ENCODE results near the gene CNOT11. TPM values are rescaled to one million over a fixed set of nuclear protein-coding genes. Genes with fewer than 3 reads are reported as not detected.
"Not testable (repeated sequence)": the region's sequence is repeated elsewhere in the genome, so short reads cannot be mapped to it uniquely, and the experiment has no call there.

CNOT11 gene
- 10 to 100 TPM; 13.9 to 17.2 (median 16.6) TPM for polyA plus RNA-seq

- H3K27ac ChIP-seq (ENCODE audit: low read depth, low read length) = peak within 1 kb of the TSS; percentile 81
- 0 to 1% (median 0%) methylated on average over 62 to 63 of the region's 63 CpGs for WGBS, 3 donors
Observed at GRCh38 chr2:101252408-101253012, at the start of gene CNOT11. Gene CNOT11, plus strand, starts transcription at chr2:101252886. Its CDS starts 79 bp downstream, at chr2:101252965.

GRCh38 chr2:101204400-101205115 is 48.1 kb upstream of the CNOT11 start:
- WGBS, 3 donors = 89 to 97% (median 91%) methylated on average over 4 of the region's 4 CpGs
- H3K27ac ChIP-seq (ENCODE audit: low read depth, low read length) = no peak overlapping the region

GRCh38 chr2:101205521-101206479 is 46.9 kb upstream of the CNOT11 start:
- 41 to 47% (median 46%) methylated on average over 15 of the region's 15 CpGs for WGBS, 3 donors

GRCh38 chr2:101208830-101209229 is 43.9 kb upstream of the CNOT11 start:
- WGBS, 3 donors = 69 to 70% (median 69%) methylated on average over 4 of the region's 4 CpGs
- no peak overlapping the region for H3K27ac ChIP-seq (ENCODE audit: low read depth, low read length)

More at GRCh38 chr2:101205521-101206479, 46.9 kb upstream of the CNOT11 start:
- no peak overlapping the region for H3K27ac ChIP-seq (ENCODE audit: low read depth, low read length)

DNA sequence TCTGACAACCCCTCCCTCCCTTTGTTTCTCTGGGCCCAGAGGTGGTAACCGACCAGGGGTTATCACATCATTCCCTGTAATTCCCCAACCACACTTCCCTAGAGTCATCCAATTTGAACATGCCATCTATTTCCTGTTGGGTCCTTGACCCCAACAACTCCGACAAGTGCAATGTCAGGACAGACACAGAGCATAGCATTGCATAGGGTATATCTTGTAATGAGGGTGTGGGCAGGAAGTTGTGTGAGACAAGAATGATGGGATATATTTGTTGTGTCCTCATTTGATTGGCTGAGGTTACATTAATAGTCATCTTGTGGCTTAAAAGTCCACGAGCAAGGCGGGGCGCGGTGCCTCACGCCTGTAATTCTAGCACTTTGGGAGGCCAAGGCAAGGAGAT is 33.4 kb upstream of the CNOT11 start:
- H3K27ac ChIP-seq (ENCODE audit: low read depth, low read length) = no peak overlapping the region
- 79 to 89% (median 84%) methylated on average over 7 of the region's 7 CpGs for WGBS, 3 donors

DNA sequence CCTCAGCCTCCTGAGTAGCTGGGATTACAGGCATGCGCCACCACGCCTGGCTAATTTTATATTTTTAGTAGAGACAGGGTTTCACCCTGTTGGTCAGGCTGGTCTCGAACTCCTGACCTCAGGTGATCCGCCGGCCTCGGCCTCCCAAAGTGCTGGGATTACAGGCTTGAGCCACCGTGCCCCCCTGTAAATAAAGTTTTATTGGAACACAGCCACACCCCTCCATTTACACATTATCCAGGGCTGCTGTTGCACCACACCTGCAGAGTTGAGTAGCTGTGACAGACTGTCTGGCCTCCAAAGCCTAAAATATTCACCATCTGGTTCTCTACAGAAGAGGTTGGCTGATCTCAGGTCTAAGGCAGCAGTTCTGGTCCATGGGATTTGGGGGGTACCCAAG is 32.6 kb upstream of the CNOT11 start:
- H3K27ac ChIP-seq (ENCODE audit: low read depth, low read length) = not testable (repeated sequence)
- 93 to 98% (median 96%) methylated on average over 7 of the region's 7 CpGs for WGBS, 3 donors

DNA sequence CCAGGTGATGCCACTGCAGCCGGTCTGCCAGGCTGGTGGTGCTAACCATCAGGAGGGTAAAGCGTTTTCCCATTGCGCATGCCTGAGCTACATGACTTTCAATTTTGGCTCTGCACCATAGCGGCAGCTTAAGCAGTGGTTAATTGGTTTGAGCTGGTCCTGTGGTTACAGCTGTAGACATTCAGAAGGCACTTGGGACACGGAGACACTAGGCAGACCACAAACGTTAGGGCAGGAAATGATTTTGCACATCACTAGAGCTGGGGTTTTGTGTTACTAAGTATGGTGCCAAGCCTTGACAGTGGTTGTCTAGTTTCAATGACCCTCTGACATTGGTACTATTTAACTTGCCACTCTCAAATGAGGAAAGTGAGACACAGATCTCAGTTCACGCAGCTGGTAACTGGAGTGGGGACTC is 28.9 kb upstream of the CNOT11 start:
- 43 to 80% (median 48%) methylated on average over 7 of the region's 7 CpGs for WGBS, 3 donors
- H3K27ac ChIP-seq (ENCODE audit: low read depth, low read length) = no peak overlapping the region

- 51 to 94% (median 91%) methylated on average over 2 of the region's 2 CpGs for WGBS, 3 donors
- H3K27ac ChIP-seq (ENCODE audit: low read depth, low read length) = no peak overlapping the region
Observed at GRCh38 chr2:101230541-101231001, 22.1 kb upstream of the CNOT11 start.

GRCh38 chr2:101231240-101231639 is 21.4 kb upstream of the CNOT11 start:
- 92 to 96% (median 96%) methylated on average over 1 of the region's 1 CpG for WGBS, 3 donors
- no peak overlapping the region for H3K27ac ChIP-seq (ENCODE audit: low read depth, low read length)

- WGBS, 3 donors = 88 to 90% (median 89%) methylated on average over 6 of the region's 6 CpGs
- no peak overlapping the region for H3K27ac ChIP-seq (ENCODE audit: low read depth, low read length)
Observed at GRCh38 chr2:101231937-101232730, 20.6 kb upstream of the CNOT11 start.

DNA sequence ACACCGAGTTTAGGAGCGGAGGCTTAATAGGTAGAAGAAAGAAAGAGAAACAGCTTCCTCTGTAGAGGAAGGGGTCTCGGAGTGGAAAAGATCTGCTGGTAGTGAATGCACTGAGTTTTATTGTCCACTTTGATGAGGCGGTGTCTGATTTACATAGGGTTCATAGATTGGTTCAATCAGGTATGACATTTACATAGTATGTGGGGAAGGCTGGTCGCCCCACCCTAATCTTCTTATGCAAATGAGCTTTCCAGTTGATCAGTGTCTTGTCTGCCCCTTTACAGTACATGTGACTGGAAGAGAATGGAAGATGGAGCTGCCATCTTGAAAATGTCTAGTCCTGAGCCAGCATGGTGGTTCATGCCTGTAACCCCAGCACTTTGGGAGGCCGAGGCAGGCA is 19.9 kb upstream of the CNOT11 start:
- no peak overlapping the region for H3K27ac ChIP-seq (ENCODE audit: low read depth, low read length)
- 89 to 98% (median 97%) methylated on average over 6 of the region's 6 CpGs for WGBS, 3 donors

DNA sequence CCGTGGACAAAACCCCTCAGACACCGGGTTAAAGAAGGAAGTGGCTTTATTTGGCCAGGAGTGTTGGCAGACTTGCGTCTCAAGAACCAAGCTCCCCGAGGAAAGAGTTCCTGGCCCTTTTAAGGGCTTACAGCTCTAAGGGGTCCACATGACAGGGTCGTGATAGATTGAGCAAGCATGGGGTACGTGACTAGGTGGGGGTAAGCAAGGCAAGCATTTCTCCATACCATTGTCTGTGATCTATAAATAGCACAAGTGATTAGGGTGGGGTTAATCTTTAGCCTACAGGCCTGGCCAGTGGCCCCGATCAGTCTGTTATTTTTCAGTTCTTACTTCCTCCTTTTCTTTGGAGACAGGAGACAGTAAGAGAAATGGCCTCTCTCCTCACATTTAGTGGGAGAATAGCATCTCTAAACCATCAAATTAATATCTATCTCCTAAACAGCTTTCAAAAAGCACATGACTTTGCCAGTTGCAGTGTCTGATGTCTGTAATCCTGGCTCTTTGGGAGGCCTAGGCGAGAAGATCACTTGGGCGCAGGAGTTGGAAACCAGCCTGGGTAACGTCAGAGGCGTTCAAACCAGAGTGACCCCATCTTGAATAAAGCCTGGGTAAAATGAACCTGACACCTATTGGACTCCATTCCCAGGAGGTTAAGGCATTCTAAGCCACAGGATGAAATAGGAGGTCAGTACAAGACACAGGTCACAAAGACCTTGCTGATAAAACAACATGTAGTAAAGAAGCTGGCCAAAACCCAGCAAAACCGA is 18.3 kb upstream of the CNOT11 start:
- no peak overlapping the region for H3K27ac ChIP-seq (ENCODE audit: low read depth, low read length)
- WGBS, 3 donors = 35 to 63% (median 62%) methylated on average over 12 of the region's 12 CpGs

DNA sequence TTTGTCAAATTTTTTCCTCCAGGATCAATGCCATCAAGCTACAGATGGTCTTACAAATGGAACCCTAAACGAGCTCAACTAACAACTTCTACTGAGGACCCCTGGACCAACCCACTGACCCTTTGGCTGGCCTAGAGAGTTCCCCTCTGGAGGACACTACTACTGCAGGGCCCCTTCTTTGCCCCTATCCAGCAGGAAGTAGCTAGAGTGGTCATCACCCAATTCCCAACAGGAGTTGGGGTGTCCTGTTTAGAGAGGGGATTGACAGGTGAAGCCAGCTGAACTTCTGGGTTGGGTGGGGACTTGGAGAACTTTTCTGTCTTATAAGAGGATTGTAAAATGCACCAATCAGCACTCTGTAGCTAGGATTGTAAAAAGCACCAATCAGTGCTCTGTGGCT is 16.7 kb upstream of the CNOT11 start:
- WGBS, 3 donors = 87 to 92% (median 87%) methylated on average over 1 of the region's 1 CpG
- H3K27ac ChIP-seq (ENCODE audit: low read depth, low read length) = not testable (repeated sequence)

DNA sequence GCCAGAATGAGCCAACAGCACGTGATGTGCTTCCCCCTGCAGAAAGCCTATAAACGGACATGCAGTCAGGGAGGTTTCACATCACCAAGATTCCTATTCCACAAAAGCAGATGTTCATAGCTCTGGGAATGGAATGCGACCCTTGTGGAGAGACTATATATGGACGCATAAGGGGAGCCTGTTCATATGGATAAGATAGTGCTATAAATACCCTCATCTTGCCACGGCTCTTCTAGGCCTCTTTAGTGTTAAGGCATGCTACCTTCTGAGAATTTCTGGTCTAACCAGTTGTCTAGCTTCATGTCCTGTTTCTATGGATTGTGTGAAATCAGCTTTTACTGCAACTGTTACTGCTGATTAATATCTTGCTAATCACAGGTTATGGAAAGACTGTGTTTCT is 14.7 kb upstream of the CNOT11 start:
- H3K27ac ChIP-seq (ENCODE audit: low read depth, low read length) = not testable (repeated sequence)
- 63 to 75% (median 68%) methylated on average over 5 of the region's 5 CpGs for WGBS, 3 donors

- no peak overlapping the region for H3K27ac ChIP-seq (ENCODE audit: low read depth, low read length)
- WGBS, 3 donors = 25 to 79% (median 74%) methylated on average over 12 of the region's 12 CpGs
Observed at GRCh38 chr2:101238930-101239759, 13.5 kb upstream of the CNOT11 start.

- H3K27ac ChIP-seq (ENCODE audit: low read depth, low read length) = not testable (repeated sequence)
- WGBS, 3 donors = 26 to 87% (median 84%) methylated on average over 2 of the region's 2 CpGs
Observed at GRCh38 chr2:101239760-101240118, 12.9 kb upstream of the CNOT11 start.

GRCh38 chr2:101240694-101241093 is 12.0 kb upstream of the CNOT11 start:
- WGBS, 3 donors = 5 to 23% (median 16%) methylated on average over 2 of the region's 2 CpGs
- H3K27ac ChIP-seq (ENCODE audit: low read depth, low read length) = not testable (repeated sequence)
